Measurements from ENCODE around the gene NDUFC2. TPM values are rescaled to one million over a fixed set of nuclear protein-coding genes. Genes with fewer than 3 reads are reported as not detected.

NDUFC2 gene
- total and polyA plus RNA-seq, 2 donors (not counting 3 experiments of a cell fraction or from before 2014, with no cell fraction given): 226 to 318 TPM

GRCh38 chr11:78044706-78045105 lies 35.0 kb downstream of the NDUFC2 start:
- no TSS peak for BruUV-seq (replicated peaks)
- DNase-seq (ENCODE audit: low read depth, low spot score): no peak
- ChIA-PET CTCF (interaction anchor here (1.1 to 4.9 kb wide), 7 partner anchors 13 to 520 kb away, joined by 3 to 37 read pairs (median 28); partner anchors contain the start of gene INTS4), POLR2A (interaction anchor here (0.9 kb wide), 1 partner anchor 223 kb away, joined by 3 read pairs; no protein-coding TSS in a partner anchor)
- Histone ChIP-seq H2AFZ (ENCODE audit: low read depth, low read length) (no peak overlapping the region), H3K9me3 (replicated peaks; ENCODE audit: control insufficient read depth, insufficient read depth, low read length) (no peaks in the 10 kb centered on the region), H3K27me3 (ENCODE audit: control insufficient read depth in 2 of 2, insufficient read depth in 2 of 2, low read length in 2 of 2) (no peaks in the 10 kb centered on the region), H3K79me2 (ENCODE audit: control insufficient read depth, insufficient read depth, low read length) (no peaks in the 10 kb centered on the region), H4K20me1 (replicated peaks; ENCODE audit: control insufficient read depth, extremely low read depth, insufficient read depth, low read length) (no peaks in the 10 kb centered on the region), H3K4me2 (ENCODE audit: insufficient read depth, low read length) (no peak overlapping the region), H3K9me1 (replicated peaks; ENCODE audit: control insufficient read depth, extremely low read depth, insufficient read depth, low read length) (no peaks in the 10 kb centered on the region), H3K9ac (replicated peaks; ENCODE audit: extremely low read depth, insufficient read depth, low read length) (no peak overlapping the region), H3K27ac (ENCODE audit: insufficient read depth, low read depth, low read length) (no peak overlapping the region), H3K4me3 (replicated peaks in 1 of 3; ENCODE audit: insufficient read depth in 1 of 3, low read depth in 1 of 3, low read length in 3 of 3) (no peak overlapping the region), H3K36me3 (ENCODE audit: control insufficient read depth in 2 of 2, extremely low read depth in 1 of 2, insufficient read depth in 2 of 2, low read length in 2 of 2) (no peaks in the 10 kb centered on the region), H3K4me1 (ENCODE audit: control insufficient read depth, extremely low read depth, insufficient read depth, low read length) (peaks cover 21% of the 10 kb centered on the region)
- no peak for FAIRE-seq
- dilution Hi-C loops (cut with MboI; ENCODE audit: extremely low pct_ligation_motif_present, low sequenced_read_pairs): no loop called here
- no peak for TF ChIP-seq POLR2AphosphoS5 (IDR thresholded peaks at IDR 0.05; ENCODE audit: insufficient read depth, low read depth, low read length)
- no peak for TF ChIP-seq EZH2 (IDR thresholded peaks at IDR 0.05; ENCODE audit: borderline replicate concordance, low read depth, low read length, severe bottlenecking)
- no peak for TF ChIP-seq MYC (IDR thresholded peaks at IDR 0.05; ENCODE audit: low read depth, low read length)
- TF ChIP-seq FOS (IDR thresholded peaks at IDR 0.05; ENCODE audit: borderline replicate concordance, insufficient read depth, low read length): no peak
- no peak for TF ChIP-seq JUN (IDR thresholded peaks at IDR 0.05; ENCODE audit: borderline replicate concordance, insufficient read depth, insufficient read length, low read depth)
- TF ChIP-seq, protein P1, sequence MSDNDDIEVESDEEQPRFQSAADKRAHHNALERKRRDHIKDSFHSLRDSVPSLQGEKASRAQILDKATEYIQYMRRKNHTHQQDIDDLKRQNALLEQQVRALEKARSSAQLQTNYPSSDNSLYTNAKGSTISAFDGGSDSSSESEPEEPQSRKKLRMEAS (IDR thresholded peaks at IDR 0.05; ENCODE audit: insufficient read depth, insufficient read length): no peak
- TF ChIP-seq GATA2 (IDR thresholded peaks at IDR 0.05; ENCODE audit: insufficient read depth, insufficient read length, low read depth, low read length): no peak
- TF ChIP-seq POLR2A (IDR thresholded peaks at IDR 0.05; ENCODE audit: low read depth, low read length): no peak
- TF ChIP-seq CTCF (IDR thresholded peaks at IDR 0.05; ENCODE audit: extremely low read depth in 1 of 2, insufficient read depth in 1 of 2, low read depth in 1 of 2, low read length in 2 of 2): no peak
- intact Hi-C loops (cut with micrococcal nuclease): no loop called here

All from endothelial cell of umbilical vein (primary cell).